SK-N-MC (cell line): ENCODE data around the gene MTHFSD.

Experiments
- EZH2 ChIP-seq: fragments of 200-600 bp; sonication (generic); IDR thresholded peaks from one replicate; pipeline ENCODE4 v1.6.1; 2017; ENCODE audit warnings: antibody characterized with exemption
- POLR2AphosphoS5 ChIP-seq: IDR thresholded peaks from 2 replicates; pipeline ENCODE4 v1.6.1; 2012; ENCODE audit warnings: mild to moderate bottlenecking, low read depth, low read length, borderline replicate concordance

DNA sequence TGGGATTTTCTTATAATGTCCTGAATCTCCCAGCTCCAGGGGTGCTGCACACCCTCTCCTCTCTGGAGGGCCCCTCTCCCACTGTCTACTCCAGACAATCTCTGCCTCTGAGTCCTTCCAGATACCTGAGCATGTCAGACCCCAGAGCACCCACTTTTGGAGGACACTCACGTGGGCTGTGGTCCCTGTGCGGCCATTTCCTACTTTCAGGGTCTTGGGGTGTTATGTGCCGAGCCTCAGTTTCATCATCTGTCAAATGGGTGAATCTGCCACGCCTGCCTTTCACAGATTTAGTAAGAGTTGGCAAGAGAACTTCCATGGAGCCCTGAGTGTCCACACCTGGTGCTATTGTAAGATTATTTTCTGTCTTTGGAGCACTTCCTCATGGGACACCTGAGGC is 19.6 kb upstream of the MTHFSD start:
- TF ChIP-seq POLR2AphosphoS5 (no peak), EZH2 (no peak)
